Muscle of back (tissue), 13 donors: ENCODE data around the gene SOD3. TPM values are rescaled to one million over a fixed set of nuclear protein-coding genes. Genes with fewer than 3 reads are reported as not detected.
A peak's percentile ranks its signal among the peaks of the same experiment; 100 is the strongest.

Source experiments
- DNase-seq, 3 donors: peaks; one replicate each; pipeline versions ENCODE4 v3.0.0 to v3.0.0-alpha.2; 2013
- long read RNA-seq, 9 donors: transcript quantifications; one replicate each; lab custom pipeline, GENCODE V29; 2026
- polyA plus RNA-seq, 10 donors: library from polyadenylated mRNA; unstranded; fragments of 120-200 nt; gene quantifications; one replicate each; pipeline ENCODE4 v1.2.1, GENCODE V29; 2013; ENCODE audit not compliant: insufficient read length in 10 of 10

Gene SOD3
- 10 to 100 TPM; 18.7 to 44.7 (median 27.8) TPM for polyA plus RNA-seq
- long read RNA-seq, donor 1, transcript SOD3-201 (2 exons, 1,526 nt): major isoform, 25 of 25 reads
- long read RNA-seq, donor 1, partial matches to known transcripts: 0 of 25 reads
- long read RNA-seq, donor 1, other reads (novel, unspliced or antisense): 0 of 25 reads
- long read RNA-seq, donor 2, transcript SOD3-201 (2 exons, 1,526 nt): major isoform, 18 of 18 reads
- long read RNA-seq, donor 2, partial matches to known transcripts: 0 of 18 reads
- long read RNA-seq, donor 2, other reads (novel, unspliced or antisense): 0 of 18 reads
- long read RNA-seq, donor 3: 0 reads
- long read RNA-seq, donor 4, transcript SOD3-201 (2 exons, 1,526 nt): major isoform, 16 of 17 reads
- long read RNA-seq, donor 4, partial matches to known transcripts: 0 of 17 reads
- long read RNA-seq, donor 4, other reads (novel, unspliced or antisense): 0 of 17 reads
- long read RNA-seq, donor 5, transcript SOD3-201 (2 exons, 1,526 nt): major isoform, 51 of 61 reads
- long read RNA-seq, donor 5, partial matches to known transcripts: 0 of 61 reads
- long read RNA-seq, donor 5, other reads (novel, unspliced or antisense): 10 of 61 reads
- long read RNA-seq, donor 6, transcript SOD3-201 (2 exons, 1,526 nt): major isoform, 28 of 28 reads
- long read RNA-seq, donor 6, partial matches to known transcripts: 0 of 28 reads
- long read RNA-seq, donor 6, other reads (novel, unspliced or antisense): 0 of 28 reads
- long read RNA-seq, donor 7, transcript SOD3-201 (2 exons, 1,526 nt): major isoform, 22 of 22 reads
- long read RNA-seq, donor 7, partial matches to known transcripts: 0 of 22 reads
- long read RNA-seq, donor 7, other reads (novel, unspliced or antisense): 0 of 22 reads
- long read RNA-seq, donor 8, transcript SOD3-201 (2 exons, 1,526 nt): major isoform, 7 of 7 reads
- long read RNA-seq, donor 8, partial matches to known transcripts: 0 of 7 reads
- long read RNA-seq, donor 8, other reads (novel, unspliced or antisense): 0 of 7 reads
- long read RNA-seq, donor 9, partial matches to known transcripts: 0 of 3 reads
- long read RNA-seq, donor 9, other reads (novel, unspliced or antisense): 0 of 3 reads

GRCh38 chr4:24794916-24795665 is at the start of gene SOD3:
Gene SOD3, plus strand, starts transcription at chr4:24795573. Its CDS starts 3,949 bp downstream, at chr4:24799522.
- peak; percentile 82 to 96 (median 92) for DNase-seq

- DNase-seq: no peak
Observed at GRCh38 chr4:24747234-24747975, 48.0 kb upstream of the SOD3 start.

- no peak for DNase-seq
Observed at GRCh38 chr4:24748023-24748422, 47.4 kb upstream of the SOD3 start.

- DNase-seq: no peak
Observed at GRCh38 chr4:24748758-24749350, 46.5 kb upstream of the SOD3 start.

GRCh38 chr4:24750106-24750505 is 45.3 kb upstream of the SOD3 start:
- DNase-seq: no peak

GRCh38 chr4:24751926-24752539 is 43.3 kb upstream of the SOD3 start:
- no peak for DNase-seq

GRCh38 chr4:24753519-24753918 is 41.9 kb upstream of the SOD3 start:
- DNase-seq: no peak

- no peak for DNase-seq
Observed at GRCh38 chr4:24754571-24754970, 40.8 kb upstream of the SOD3 start.

GRCh38 chr4:24763631-24764297 is 31.6 kb upstream of the SOD3 start:
- DNase-seq: peak in 2 of 3 donors; percentile 33 to 71

- DNase-seq: no peak
Observed at GRCh38 chr4:24764345-24764744, 31.0 kb upstream of the SOD3 start.

- peak in 1 of 3 donors; percentile 15 for DNase-seq
Observed at GRCh38 chr4:24765376-24765988, 29.9 kb upstream of the SOD3 start.

GRCh38 chr4:24768006-24768405 is 27.4 kb upstream of the SOD3 start:
- DNase-seq: no peak

- DNase-seq: no peak
Observed at GRCh38 chr4:24768604-24769003, 26.8 kb upstream of the SOD3 start.

- DNase-seq: no peak
Observed at GRCh38 chr4:24769571-24769970, 25.8 kb upstream of the SOD3 start.

- peak in 2 of 3 donors; percentile 14 to 88 for DNase-seq
Observed at GRCh38 chr4:24770032-24770584, 25.3 kb upstream of the SOD3 start.

- DNase-seq: peak in 1 of 3 donors; percentile 54
Observed at GRCh38 chr4:24770667-24771066, 24.7 kb upstream of the SOD3 start.

GRCh38 chr4:24771241-24771640 is 24.1 kb upstream of the SOD3 start:
- peak in 1 of 3 donors; percentile 38 for DNase-seq

- DNase-seq: no peak
Observed at GRCh38 chr4:24772061-24772705, 23.2 kb upstream of the SOD3 start.
